K562 (cell line): ENCODE data around the gene MYO16.

Experiments
- CTCF ChIP-seq, 3 experiments: IDR thresholded peaks in 2 of 3; conservative IDR thresholded peaks in 1 of 3; 2 replicates each; pipeline ENCODE4 v1.5.1; 2011 to 2012; ENCODE audit warnings: low read length in 3 of 3, mild to moderate bottlenecking in 3 of 3, control low read depth in 2 of 3, improper control_type of control experiment in 1 of 3, inconsistent platforms in 1 of 3, low read depth in 1 of 3, mixed read lengths in 1 of 3, moderate library complexity in 1 of 3; ENCODE audit not compliant: insufficient read depth in 2 of 3
- ESRRA ChIP-seq: fragments of 450-650 bp; IDR thresholded peaks from 2 replicates; pipeline ENCODE4 v1.6.1; 2014; ENCODE audit warnings: low read depth, mild to moderate bottlenecking, moderate library complexity, borderline replicate concordance
- PHF20 ChIP-seq: fragments of 450-650 bp; IDR thresholded peaks from 2 replicates; pipeline ENCODE4 v1.6.1; 2018; ENCODE audit not compliant: partially characterized antibody
- STAG1 ChIP-seq: sonication (generic); formaldehyde crosslinking; IDR thresholded peaks from 2 replicates; pipeline ENCODE4 v1.5.0; 2020; ENCODE audit warnings: missing genetic modification reagents, borderline replicate concordance
- ZKSCAN8 ChIP-seq: fragments of 200-800 bp; sonication (Bioruptor generic); IDR thresholded peaks from 2 replicates; pipeline ENCODE4 v1.6.1; 2016; ENCODE audit warnings: missing genetic modification characterization, missing compliant biosample characterization
- ZNF76 ChIP-seq: fragments of 250-450 bp; sonication (Bioruptor Pico); IDR thresholded peaks from 2 replicates; pipeline ENCODE4 v1.4.0; 2020; ENCODE audit warnings: mild to moderate bottlenecking, moderate library complexity, borderline replicate concordance

DNA sequence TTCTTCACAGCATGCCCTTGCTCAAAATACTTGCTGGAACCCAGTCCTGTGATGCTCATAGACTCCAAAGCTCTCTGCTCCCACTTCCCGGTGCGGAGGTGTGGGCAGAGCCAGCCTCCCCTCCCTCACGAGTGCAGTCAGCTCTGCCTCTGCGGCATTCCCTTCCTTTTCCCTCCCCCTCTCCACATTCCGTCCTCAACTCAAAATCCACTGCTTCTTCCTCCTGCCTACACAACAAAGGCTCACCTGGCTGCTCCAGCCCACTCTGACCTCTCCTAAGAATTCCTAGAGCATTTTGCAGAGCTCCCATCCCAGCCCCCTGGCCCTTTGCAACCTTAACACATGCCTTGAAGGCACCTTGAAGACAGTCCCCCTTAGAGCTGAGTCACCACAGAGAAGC is 527.9 kb downstream of the MYO16 start:
- TF ChIP-seq ESRRA (no peak), CTCF (IDR thresholded peaks at IDR 0.05 in 2 of 3, conservative IDR thresholded peaks at IDR 0.05 in 1 of 3; ENCODE audit: insufficient read depth in 2 of 3, low read depth in 1 of 3, low read length in 3 of 3) (no peak), ZNF76 (CRISPR knock-in tag) (no peak), ZKSCAN8 (CRISPR knock-in tag) (no peak), STAG1 (CRISPR knock-in tag) (no peak), PHF20 (no peak)
